Measurements from ENCODE around the gene ZNF14.

ZNF14 gene

DNA sequence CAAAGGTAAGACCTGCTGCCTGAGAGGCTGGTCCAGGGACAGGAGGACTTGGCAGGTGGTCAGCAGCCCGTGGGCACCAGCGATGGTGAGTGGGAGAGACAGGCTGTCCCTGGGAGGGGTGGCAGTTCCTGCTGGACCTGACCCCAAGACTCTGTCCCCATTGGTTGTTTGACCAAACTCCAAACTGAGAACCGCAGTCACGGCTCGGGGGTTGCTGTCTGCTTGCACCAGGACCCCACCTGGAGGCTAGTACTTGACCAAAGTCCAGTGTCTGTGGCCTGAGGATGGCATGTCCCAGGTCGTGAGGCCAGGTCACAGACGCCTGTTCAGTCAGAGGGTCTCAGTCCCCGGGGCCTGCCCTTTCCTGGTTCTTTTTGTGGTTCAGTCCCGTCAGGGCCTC lies 9.9 kb upstream of the ZNF14 start:
- Histone ChIP-seq H4K20me1 (ENCODE audit: control insufficient read depth, insufficient read depth, low read depth, low read length) (no peaks in the 10 kb centered on the region), H3K27ac (ENCODE audit: low read depth, low read length) (no peak overlapping the region), H3K27me3 (ENCODE audit: control insufficient read depth, low read length) (no peaks in the 10 kb centered on the region), H3K9me2 (replicated peaks; ENCODE audit: control insufficient read depth, low read length) (no peaks in the 10 kb centered on the region), H3K4me1 (ENCODE audit: control insufficient read depth, low read length) (no peaks in the 10 kb centered on the region), H3F3A (ENCODE audit: control insufficient read depth, insufficient read depth) (no peaks in the 10 kb centered on the region), H3K4me2 (ENCODE audit: low read length) (no peak overlapping the region), H3K79me2 (ENCODE audit: control insufficient read depth, low read length) (no peaks in the 10 kb centered on the region), H3K9me3 (ENCODE audit: control insufficient read depth, insufficient read depth, low read length) (no peaks in the 10 kb centered on the region), H3K36me3 (ENCODE audit: control insufficient read depth, low read length) (no peaks in the 10 kb centered on the region), H3K4me3 (ENCODE audit: low read length) (no peak overlapping the region)
- TF ChIP-seq, protein P1, sequence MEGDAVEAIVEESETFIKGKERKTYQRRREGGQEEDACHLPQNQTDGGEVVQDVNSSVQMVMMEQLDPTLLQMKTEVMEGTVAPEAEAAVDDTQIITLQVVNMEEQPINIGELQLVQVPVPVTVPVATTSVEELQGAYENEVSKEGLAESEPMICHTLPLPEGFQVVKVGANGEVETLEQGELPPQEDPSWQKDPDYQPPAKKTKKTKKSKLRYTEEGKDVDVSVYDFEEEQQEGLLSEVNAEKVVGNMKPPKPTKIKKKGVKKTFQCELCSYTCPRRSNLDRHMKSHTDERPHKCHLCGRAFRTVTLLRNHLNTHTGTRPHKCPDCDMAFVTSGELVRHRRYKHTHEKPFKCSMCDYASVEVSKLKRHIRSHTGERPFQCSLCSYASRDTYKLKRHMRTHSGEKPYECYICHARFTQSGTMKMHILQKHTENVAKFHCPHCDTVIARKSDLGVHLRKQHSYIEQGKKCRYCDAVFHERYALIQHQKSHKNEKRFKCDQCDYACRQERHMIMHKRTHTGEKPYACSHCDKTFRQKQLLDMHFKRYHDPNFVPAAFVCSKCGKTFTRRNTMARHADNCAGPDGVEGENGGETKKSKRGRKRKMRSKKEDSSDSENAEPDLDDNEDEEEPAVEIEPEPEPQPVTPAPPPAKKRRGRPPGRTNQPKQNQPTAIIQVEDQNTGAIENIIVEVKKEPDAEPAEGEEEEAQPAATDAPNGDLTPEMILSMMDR (IDR thresholded peaks at IDR 0.05; ENCODE audit: low read depth, low read length, poor library complexity, severe bottlenecking): no peak
- no peak for TF ChIP-seq EZH2phosphoT487 (IDR thresholded peaks at IDR 0.05; ENCODE audit: borderline replicate concordance, low read length)

GRCh38 chr19:19741184-19741583 lies 8.3 kb upstream of the ZNF14 start:
- TF ChIP-seq, protein P1 (IDR thresholded peaks at IDR 0.05; ENCODE audit: low read depth, low read length, poor library complexity, severe bottlenecking): no peak
- TF ChIP-seq EZH2phosphoT487 (IDR thresholded peaks at IDR 0.05; ENCODE audit: borderline replicate concordance, low read length): no peak
- Histone ChIP-seq H3K4me3 (ENCODE audit: low read length) (no peak overlapping the region), H3F3A (ENCODE audit: control insufficient read depth, insufficient read depth) (no peaks in the 10 kb centered on the region), H3K27ac (ENCODE audit: low read depth, low read length) (no peak overlapping the region), H3K9me2 (replicated peaks; ENCODE audit: control insufficient read depth, low read length) (no peaks in the 10 kb centered on the region), H3K4me2 (ENCODE audit: low read length) (no peak overlapping the region), H3K4me1 (ENCODE audit: control insufficient read depth, low read length) (no peaks in the 10 kb centered on the region), H3K27me3 (ENCODE audit: control insufficient read depth, low read length) (no peaks in the 10 kb centered on the region), H3K9me3 (ENCODE audit: control insufficient read depth, insufficient read depth, low read length) (no peaks in the 10 kb centered on the region), H4K20me1 (ENCODE audit: control insufficient read depth, insufficient read depth, low read depth, low read length) (no peaks in the 10 kb centered on the region), H3K36me3 (ENCODE audit: control insufficient read depth, low read length) (no peaks in the 10 kb centered on the region), H3K79me2 (ENCODE audit: control insufficient read depth, low read length) (no peaks in the 10 kb centered on the region)

DNA sequence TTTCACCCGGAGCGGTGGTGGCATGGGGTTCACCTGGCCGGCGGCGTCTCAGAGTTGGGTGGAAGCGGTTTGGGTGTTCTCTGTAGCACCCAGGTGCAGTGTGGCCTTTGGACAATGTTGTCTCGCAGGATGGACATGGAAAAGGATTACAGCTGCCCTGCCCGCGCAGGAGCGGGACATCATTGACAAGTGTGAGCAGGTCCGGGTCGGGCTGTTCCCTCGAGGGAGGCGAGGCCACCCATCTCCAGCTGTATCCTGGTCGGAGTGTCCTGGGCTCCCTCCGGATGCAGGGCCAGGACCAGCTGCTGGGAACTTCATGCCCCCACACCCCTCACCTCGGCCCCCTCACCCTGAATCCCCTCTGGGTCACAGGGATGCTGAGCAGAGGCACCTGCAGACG lies 7.8 kb upstream of the ZNF14 start:
- Histone ChIP-seq H3K4me2 (ENCODE audit: low read length) (no peak overlapping the region), H3F3A (ENCODE audit: control insufficient read depth, insufficient read depth) (no peaks in the 10 kb centered on the region)

More for the DNA sequence above, 7.8 kb upstream of the ZNF14 start:
- Histone ChIP-seq H3K4me1 (ENCODE audit: control insufficient read depth, low read length) (no peaks in the 10 kb centered on the region), H3K36me3 (ENCODE audit: control insufficient read depth, low read length) (no peaks in the 10 kb centered on the region), H3K27me3 (ENCODE audit: control insufficient read depth, low read length) (no peaks in the 10 kb centered on the region), H3K4me3 (ENCODE audit: low read length) (no peak overlapping the region), H3K9me2 (replicated peaks; ENCODE audit: control insufficient read depth, low read length) (no peaks in the 10 kb centered on the region), H3K79me2 (ENCODE audit: control insufficient read depth, low read length) (no peaks in the 10 kb centered on the region), H4K20me1 (ENCODE audit: control insufficient read depth, insufficient read depth, low read depth, low read length) (no peaks in the 10 kb centered on the region), H3K9me3 (ENCODE audit: control insufficient read depth, insufficient read depth, low read length) (no peaks in the 10 kb centered on the region), H3K27ac (ENCODE audit: low read depth, low read length) (no peak overlapping the region)
- TF ChIP-seq, protein P1 (IDR thresholded peaks at IDR 0.05; ENCODE audit: low read depth, low read length, poor library complexity, severe bottlenecking): no peak
- TF ChIP-seq EZH2phosphoT487 (IDR thresholded peaks at IDR 0.05; ENCODE audit: borderline replicate concordance, low read length): no peak

Data from DOHH2 (cell line).